Hematopoietic multipotent progenitor cell treated with erythropoietin and hydrocortisone succinate and interleukin-3 and kit ligand, for 6 days (in vitro differentiated cells): ENCODE results near the gene NUDT4.
"Not testable (repeated sequence)": the region's sequence is repeated elsewhere in the genome, so short reads cannot be mapped to it uniquely, and the experiment has no call there.

Experiments
- DNase-seq: peaks from one replicate; pipeline ENCODE4 v3.0.0-alpha.2; 2015

NUDT4 gene

DNA sequence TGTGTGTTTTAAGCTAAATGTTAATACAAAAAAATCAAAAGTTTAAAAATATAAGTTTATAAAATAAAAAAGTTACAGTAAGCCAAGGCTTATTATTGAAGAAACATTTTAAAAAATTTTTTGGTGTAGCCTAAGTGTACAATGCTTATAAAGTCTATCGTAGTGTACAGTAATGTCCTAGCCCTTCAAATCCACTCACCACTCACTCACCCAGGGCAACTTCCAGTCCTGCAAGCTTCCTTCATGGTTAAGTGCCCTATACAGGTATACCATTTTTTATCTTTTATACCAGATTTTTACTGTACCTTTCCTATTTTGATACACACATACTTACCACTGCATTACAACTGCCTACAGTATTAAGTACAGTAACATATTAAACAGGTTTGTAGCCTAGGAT lies 52.1 kb downstream of the NUDT4 start:
- no peak for DNase-seq

DNA sequence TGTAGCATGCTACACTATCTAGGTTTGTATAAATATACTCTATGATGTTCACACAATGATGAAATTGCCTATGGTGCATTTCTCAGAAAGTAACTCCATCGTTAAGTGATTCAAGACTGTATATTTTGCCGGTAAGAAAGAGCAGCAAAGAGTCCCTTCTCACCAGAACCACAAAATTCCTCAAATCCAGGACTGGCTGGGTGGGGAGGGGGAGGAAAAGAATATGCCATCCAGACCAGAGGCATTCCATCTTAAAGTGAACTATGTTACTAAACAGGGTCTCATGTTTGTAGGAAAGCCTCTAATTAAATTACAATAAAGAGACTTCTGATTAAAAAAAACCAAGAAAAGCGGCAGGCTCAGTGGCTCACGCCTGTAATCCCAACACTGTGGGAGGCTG lies 52.6 kb downstream of the NUDT4 start:
- DNase-seq = no peak

DNA sequence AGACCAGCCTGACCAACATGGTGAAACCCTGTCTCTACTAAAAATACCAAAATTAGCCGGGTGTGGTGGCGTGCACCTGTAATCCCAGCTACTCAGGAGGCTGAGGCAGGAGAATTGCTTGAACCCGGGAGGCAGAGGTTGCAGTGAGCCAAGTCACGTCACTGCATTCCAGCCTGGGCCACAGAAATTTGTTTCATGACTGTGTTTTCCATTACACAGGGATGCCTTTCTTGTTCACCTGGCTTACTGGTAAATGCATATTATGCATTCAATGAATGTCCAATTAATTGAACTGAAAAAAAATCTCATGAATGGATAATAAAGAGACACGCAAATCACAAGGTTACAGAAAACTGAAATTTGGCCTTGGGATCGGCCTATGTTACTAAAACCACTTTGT lies 54.3 kb downstream of the NUDT4 start:
- not testable (repeated sequence) for DNase-seq

DNA sequence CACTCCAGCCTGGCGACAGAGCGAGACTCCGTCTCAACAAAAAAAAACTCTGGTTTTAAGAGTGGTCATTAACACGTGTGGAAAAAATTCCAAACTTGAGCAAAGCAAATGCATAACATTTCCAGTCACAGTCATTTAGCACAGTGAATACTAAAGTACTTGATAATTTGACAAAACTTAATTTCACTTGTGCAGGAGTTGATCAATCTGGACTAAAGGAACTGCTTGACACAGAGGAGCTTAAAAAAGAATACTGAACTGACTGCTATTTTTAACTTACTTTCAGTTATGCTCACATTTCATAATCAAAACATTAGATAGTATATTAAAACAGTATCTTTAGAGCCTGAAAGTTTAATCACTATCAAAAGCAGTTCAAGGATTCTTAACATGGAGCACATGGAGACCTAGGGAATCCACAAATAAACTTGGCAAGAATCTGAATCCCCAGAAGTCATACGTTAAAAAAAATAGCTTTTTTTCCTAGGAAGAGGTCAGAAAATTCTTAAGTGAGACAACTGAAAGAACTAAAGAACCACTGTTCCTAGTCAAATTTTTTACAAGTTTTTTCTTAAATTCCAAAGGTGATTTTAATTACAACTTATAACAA lies 56.6 kb downstream of the NUDT4 start:
- DNase-seq = no peak

DNA sequence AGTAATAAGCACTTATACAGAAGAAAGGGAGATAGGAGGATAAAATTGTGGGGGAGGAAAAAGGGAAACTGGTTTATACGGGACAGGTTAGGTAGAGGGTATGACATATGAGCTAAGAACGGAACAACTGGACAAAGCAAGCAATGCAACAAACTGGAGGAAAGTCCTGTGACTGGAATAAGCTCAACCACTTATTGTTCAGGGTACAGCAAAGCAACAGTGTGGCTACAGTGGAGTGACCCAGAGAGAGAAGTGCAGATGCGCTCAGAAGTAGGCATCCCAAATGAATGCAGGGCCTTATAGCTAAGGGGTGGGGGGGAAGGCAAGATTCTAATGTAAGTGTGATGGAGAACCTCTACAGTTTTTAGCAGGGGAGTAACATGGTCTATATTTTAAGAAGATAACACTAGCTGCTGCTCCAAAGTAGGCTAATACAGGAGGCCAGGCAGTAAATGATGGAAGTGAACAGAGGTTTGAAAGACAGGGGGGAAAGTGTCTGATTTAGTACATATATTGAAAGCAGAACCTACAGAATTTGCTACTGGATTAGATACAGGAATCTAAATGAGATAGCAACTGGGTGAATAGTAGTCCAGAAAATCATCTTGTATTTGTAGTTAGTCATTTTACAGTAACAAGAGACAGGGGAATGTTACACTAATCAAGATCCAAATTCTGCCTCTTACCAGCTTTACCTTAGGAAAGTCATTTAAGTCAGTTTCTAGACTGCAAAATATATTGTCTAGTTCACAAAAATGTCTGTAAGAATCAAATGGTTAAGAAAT lies 60.7 kb downstream of the NUDT4 start:
- no peak for DNase-seq

DNA sequence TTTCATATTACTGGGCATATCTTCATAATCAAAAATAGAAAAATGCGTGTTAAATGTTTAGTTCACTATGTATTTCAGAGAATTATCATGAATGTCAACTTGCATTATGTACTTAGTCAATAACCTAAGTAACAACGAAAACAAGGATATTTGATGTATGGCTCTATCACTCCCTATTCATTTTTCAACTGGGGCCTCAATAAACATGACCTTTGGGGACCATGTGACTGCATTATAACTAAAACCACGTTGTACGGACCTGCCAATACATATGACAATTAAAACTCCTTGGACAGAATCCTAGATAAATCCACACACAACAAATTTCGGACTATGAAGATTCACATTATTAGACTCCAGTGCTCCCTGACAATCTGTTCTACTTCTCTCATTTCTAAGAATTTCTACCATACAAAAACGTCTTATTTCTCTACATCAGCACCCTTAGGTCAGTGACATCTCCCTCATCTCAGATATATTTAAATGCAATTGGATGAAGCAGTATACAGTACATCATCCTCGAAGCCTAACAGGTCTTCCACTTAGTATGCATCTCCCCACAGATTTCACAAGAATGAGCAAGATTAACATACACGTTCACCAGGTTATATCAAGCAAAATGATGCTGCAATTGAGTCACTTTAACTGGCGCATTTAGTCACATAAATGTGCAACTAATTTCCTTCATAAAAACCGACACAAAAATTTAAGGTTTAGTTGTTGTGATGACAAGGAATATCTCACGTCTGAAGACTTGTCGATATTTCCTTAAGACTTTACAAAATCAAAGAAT lies 62.5 kb downstream of the NUDT4 start:
- DNase-seq = no peak

DNA sequence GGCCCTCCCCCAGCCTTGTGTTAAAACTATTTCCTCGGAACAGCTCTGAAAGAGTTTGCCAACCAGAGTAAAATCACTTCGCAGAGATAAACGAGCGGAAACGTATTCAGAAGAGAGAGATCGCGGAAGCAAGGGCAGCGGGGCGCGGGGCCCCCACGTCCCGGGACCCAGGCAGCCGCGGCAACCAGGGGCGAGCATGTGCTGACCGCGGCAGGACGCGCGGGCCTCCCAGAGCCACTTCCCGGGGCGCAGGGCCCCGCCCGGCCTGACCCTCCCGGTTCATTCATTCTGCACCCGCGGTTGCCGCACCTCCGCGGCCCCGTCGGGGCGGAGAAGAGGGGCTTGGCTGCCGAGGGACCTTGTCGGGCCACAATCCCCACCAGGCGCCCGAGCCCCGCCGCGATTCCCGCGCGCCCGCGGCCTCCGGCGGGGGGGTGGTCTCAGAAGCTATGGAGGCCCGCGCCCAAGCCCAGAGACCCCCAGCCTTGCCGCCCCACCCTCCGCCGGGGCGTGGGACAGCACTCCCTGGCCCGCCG lies 63.4 kb downstream of the NUDT4 start:
- peak; percentile 45 for DNase-seq

DNA sequence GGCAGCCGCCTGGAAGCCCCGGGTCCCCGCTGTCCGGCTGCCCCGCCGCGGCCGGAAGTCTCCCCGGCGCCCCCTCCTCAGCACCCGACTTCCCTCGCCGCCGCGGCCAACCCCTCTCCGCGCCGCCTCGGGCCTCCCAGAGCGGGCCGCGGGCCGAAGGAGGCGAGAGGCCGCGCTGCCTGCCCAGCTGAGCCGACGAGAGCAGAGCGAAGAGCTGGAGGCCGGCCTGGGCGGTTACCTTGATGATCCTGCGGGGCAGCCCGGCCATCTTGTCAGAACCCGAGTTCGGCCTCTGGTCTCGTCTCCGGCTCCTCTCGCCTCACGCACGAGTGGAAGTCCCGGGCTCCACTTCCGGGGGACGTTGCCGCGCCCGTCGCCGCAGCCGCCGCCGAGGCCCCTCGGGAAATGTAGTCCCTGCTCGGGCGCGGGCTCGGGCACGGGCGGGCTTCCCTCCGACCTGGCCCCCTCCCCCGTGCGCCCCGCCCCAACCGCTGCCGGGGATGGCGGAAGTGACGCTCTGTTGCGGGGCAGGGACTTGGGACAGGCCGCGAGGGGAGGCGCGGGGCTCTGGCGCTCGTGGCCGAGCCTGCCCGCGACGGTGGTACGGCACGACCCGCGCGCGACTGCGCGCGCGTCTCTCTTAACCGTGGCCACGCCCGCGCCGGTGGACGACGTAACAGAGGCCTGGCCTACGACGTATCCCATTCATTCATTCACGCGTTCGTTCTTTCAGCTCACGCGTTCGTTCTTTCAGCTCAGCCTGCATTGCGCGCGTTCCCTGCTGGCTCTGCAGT lies 64.1 kb downstream of the NUDT4 start, which contains the start of gene UBE2N:
UBE2N (minus strand) TSS at position 331 of the 794 bp plus-strand sequence; CDS start at position 268, 63 bp downstream.
- peak; percentile 96 for DNase-seq

DNA sequence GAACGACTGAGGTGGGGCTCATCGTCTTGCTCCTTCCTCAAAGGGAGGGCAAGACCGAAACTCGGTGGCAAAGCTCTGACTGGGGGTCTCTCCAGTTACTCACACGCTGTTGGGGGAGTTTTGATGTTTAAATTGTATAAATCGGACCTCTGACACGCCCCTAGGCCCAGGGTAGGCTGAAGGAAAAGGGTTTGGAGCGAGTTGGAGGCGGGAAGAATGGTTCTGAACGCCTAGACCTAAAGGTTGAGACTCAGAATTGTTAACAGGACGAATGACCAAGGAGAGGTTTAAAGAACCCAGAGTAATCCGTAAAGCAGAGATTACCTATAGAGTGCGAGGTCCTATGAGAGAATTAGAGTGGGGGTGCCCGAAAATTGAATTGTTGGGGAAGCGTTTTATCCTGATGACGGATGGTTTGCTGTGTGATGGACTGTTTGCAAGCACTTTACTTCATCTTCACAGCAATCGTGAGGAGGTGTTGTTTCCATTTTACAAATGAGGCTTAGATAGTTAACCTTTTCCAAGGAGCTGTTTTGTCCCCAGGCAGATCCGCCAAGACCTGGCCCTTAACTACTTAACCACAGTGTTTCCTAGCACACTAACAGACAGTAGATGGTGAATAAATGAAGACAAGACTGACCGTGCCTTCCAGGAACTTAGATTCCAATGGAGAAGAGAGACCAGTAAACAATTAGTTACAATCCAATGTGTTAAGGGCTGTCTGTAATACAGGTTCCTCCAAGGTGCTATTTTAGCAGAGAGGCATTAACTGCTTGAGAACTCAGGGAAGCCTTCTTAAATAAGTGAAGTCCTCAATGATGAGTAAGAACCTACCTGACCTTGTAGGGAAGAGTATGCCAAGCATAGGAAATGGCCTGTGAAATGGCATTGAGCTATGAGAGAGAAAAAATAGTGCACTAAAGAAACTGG lies 65.0 kb downstream of the NUDT4 start:
- DNase-seq = peak; percentile 41

DNA sequence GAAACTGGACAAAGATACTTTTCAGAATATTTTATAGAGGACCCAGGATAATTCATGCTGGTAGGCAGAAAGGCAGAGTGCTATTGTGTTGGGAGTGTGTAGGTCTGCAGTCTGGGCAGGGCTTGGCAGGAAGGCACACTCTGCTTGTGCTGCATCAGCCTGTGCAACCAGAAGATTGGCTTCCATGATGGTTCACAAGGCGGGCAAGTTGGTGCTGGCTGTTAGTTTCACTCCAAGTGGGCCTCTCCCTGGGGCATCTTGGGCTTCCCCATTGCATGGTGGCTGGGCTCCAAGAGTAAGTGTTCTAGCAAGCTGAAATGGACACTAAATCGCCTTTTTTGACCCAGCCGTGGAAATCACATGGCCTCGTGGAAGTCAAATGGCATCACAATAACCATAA lies 65.9 kb downstream of the NUDT4 start:
- DNase-seq = no peak

DNA sequence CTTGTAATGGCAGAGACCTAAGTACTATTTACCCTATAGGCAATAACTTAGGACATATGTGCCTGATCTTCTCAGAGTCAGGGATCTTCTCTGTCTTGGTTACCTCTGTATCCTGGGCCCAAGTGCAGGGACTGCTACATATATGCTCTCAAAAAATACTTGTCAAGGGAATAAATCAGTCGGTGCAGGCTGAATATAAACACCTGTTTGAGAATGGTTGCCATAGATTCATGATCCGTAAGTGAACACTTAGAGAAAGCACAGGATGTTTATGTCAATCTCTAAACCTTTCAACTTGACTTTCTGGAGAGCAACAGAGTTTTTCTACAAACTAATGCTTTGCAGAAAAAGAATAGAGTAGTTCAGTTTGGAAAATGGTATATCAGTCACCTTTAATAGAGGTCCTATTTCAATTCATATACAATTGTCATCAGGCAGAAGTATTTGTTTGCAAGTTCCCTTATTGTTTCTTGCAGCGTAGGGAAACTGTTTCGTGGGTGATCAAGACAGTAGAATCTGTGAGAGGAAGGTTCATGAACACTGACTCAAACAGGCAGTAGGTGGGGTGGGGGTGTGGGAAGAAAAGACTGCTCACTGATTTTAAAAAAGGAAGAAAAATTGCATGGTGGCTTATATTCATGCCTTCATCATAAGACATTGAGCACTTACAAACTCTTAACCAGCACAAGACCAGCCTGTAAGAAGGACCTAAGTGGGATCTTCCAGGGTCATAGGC lies 70.0 kb downstream of the NUDT4 start:
- no peak for DNase-seq

DNA sequence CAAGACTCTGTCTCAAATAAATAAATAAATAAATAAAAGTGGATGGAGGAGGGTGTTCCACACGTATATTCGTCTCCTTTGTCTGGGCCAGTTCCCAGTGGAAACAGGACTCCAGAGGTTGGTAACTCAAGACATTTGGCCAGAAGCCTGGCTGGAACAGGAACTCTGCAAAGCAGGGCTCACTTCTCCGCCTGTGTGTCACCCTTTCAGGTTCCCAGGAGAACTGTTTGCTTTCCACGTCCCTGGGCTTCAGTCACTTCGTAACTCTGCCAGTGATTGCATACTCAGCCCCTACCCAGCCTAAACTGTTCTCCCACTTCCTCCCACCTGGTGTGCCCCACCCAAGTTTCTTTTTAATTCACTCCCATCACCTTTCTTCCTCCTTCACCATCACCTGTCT lies 71.1 kb downstream of the NUDT4 start:
- DNase-seq = no peak

DNA sequence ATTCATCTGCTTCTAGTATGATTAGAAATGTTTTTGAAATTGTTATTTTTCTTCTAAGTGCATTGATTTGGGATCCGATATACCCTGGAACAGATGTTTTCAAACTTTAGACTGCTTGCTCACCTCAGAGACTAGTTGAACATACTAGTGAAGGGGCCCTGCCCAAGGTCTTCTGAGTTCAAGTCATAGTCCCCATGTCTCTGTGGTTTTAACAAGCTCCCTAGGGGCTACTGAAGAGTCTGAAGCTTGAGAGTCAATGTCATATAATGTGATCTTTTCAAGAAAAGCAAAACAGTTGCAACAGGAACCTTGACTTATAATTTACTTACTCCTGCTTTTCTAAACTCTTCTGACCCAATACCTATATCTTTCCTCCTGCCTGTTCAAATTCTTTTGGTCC lies 71.6 kb downstream of the NUDT4 start:
- no peak for DNase-seq

DNA sequence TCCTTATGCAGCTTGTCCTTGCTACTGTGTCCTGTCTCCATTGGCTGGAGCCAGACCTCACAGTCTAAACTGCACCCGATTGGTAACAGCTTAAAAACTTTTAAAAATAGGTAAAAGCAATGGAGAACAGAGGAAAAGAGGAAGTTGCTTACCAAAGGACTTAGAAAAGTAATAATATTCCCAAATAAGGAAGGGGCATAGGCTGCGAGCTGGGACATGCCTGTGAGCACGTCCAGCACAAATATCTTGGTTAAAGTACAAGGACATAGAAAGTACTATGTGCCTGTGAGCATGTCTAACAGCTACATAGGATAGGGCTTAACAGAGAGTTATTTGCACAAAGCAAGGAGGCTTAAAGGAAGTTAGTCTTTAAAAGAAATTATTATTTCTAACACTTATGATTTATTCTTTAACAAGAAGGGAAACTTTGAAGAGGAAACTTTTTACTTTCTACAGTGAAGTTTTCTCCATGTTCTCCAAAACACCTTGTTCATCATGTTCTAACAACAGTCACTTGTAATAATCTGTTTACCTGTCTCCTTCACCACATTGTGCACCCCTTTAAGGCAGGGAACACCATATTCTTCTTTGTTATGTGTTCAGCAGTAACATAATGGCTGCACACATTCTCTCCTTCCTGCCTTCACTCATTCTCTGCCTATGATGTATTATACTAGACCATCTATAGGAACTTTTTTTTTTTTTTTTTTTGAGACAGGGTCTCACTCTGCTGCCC lies 73.9 kb downstream of the NUDT4 start:
- DNase-seq = no peak

DNA sequence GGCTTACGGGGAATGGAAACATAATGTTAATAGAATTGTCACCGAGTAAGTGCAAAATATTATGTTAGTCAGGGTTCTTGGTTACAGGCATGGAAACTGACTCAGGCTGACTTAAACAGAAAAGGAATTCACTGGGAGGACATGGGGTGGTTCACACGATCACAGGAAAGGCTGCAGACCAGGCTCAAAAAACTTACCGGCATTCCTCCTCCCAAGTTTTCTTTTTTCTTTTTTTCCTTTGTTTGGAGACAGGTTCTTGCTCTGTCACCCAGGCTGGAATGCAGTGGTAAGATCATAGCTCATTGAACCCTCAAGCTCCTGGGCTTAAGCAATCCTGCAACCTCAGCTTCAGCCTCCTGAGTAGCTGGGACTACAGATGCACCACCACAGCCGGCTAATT lies 75.9 kb downstream of the NUDT4 start:
- DNase-seq = no peak

DNA sequence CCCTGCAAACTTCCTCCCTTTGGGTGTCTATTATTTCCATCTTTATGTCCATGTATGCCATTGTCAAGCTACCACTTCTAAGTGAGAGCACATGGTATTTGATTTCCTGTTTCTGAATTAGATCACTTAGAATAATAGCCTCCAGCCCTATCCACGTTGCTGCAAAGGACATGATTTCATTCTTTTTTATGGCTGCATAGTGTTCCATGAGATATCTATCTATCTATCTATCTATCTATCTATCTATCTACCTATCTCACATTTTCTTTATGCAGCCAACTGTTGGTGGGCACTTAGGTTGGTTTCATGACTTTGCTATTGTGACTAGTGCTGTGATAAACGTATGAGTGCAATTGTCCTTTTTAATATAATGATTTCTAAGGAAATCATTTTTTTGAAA lies 78.4 kb downstream of the NUDT4 start:
- no peak for DNase-seq
